Activated CD8-positive, alpha-beta memory T cell treated with anti-CD3 and anti-CD28 coated beads, Interleukin-2, amount 50 U/mL, for 48 hours (primary cell): Measurements from ENCODE around the gene OVCH1.
"Not testable (repeated sequence)": the region's sequence is repeated elsewhere in the genome, so short reads cannot be mapped to it uniquely, and the experiment has no call there.

Experiments
- DNase-seq: peaks from one replicate; pipeline ENCODE4 v3.0.0-alpha.2; 2020

Gene OVCH1

DNA sequence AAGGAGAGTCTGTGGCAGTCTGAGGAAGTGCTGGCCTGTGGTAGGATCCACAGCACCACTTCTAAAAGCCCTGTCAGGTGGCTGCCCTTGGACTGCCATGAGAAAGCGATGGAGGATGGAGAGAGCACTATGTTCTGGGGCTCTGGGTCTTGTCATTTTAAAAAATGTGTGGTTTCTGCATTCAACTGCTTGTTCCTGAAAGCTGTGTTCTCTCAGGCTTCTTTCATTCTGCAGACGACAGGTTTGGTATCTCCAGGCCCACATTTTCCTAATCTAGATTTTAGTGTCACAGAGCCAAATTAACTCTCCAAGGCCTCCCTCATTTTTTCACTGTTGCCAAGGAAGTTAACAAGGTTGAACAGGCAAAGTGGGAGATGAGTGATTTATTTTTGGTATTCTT, 10.5 kb downstream of the OVCH1 start:
- DNase-seq = no peak

DNA sequence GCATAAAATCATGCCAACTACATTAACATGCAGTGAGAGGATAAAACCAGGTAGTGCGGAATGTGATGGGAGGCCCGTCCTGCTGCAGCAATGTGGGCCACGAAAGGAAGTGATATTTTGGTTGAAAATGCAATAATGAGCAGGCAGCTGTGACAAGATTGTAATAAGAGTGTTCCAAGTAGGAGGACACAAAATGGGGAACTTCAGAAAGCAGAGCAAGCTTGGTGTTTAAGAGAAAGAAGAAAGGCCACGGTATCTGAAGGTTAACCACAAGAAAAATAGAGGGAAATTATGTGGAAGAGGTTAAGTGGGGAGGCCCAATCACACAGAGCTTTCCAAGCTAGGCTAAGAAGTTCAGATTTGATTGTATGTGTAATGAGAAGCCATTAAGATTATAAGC, 34.3 kb downstream of the OVCH1 start:
- no peak for DNase-seq

DNA sequence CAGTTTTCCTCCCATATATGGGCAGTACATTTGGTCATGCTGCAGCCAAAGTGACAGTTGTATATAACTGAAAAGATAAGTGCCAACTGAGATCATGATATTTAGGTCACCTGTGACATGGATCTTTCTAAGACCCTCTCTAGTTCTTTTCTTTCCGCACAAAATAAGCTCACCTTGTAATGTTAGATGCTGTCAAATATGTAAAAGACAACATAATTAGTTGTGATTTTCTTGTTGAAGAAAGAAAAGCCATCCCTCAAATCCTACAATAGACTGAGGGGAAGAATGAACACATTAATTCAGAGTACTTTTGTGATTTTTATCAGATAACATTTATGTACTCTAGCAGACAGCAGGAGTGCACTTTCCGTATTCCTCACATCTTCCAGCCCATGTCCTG, 37.4 kb downstream of the OVCH1 start:
- DNase-seq = no peak

DNA sequence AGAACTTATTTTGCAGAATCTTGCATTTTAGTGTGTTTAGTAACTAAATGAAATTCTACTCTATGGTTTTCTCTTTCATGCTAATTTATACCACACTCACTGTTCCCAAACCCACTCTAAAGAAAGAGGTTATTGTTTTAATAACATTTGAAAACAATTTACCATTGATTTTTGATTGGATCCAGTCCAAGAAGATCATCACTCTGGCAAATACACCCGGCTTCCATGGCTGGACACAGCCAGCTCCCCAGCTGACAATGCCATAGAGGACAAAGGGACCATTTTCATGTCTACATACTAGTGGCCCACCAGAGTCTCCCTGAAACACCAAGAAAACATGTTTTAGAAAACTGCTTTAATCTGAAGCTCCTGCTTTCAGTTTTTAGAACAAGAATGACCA, 42.4 kb downstream of the OVCH1 start:
- DNase-seq = no peak

DNA sequence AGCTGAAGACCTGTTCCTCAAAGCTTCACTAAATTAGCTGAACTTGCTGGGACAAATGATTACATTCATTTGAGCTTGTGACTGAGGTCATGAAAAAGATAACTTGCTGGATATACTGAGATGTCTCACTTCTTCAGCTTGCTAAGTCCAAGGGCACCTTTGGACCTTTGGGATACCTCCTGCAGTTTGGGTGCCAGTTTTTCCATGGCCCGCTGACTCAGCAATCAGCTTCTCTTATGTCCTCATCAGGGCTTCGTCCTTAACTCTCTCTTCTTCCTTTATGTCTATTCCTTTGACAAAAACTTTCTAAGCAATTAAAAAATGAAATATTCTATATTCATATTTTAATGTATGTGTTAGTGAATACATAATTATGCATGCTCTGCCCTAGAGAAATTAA, 45.6 kb downstream of the OVCH1 start:
- DNase-seq = no peak

DNA sequence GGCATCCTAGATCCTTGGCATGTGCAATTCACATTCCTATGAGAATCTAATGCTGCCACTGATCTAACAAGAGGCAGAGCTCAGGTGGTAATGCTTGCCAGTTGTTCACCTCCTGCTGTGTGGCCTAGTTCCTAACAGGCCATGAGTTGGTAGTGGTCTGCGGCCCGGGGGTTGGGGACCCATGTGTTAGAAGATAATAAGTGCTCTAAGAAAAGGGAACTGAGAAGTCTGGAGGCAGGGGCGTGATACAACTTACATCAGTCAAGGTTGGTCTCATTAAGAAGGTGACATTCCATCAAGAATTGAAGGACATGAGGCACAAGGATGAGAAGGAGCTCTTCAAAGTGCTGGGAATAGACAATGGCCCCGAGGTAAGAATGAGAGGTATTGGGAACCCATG, 49.3 kb downstream of the OVCH1 start:
- no peak for DNase-seq

DNA sequence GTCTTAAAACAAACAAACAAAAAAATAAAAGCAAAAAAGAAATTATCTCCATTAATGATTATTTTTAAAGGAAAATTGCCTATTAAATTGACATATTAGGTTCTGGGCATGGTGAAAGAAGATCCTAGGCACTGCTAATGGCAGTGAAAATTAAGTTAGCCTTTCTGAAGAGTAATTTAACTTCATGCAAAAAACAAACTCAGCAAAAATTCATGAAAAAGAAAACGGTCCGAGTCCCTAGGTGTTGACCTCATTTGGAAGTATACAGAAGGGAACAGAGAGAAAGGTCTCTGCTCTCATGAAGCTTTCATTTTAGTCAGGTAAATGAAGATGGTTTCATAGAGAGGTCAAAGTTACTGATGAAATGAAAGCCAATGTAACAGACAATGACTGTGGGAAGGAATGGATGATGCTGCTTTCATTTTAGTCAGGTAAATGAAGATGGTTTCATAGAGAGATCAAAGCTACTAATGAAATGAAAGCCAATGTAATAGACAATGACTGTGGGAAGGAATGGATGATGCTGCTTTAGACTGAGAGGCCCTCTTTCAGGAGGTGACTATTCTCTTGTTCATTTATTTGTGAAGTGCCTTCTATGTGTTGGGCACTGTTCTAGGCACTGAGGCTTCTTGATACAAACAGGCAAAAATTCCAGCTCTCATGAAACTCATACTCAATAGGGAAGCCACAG, 50.1 kb downstream of the OVCH1 start:
- DNase-seq = no peak

DNA sequence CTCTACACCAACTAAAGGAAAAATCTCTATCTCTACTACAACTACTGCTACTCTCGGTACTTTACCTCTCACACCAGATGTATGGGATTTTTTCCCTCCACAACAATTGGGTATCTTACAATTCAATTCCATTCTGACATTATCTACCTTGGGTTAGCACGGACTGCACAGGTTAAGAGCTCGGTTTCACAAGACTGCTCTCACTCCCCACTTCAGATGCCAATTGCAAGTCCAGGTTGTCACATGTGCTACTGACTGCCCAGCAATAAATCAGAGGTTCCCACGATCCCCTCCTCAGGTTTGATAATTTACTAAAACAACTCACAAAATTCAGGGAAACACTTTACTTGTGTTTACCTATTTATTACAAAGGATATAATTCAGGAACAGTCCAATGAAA, 58.0 kb downstream of the OVCH1 start:
- no peak for DNase-seq

DNA sequence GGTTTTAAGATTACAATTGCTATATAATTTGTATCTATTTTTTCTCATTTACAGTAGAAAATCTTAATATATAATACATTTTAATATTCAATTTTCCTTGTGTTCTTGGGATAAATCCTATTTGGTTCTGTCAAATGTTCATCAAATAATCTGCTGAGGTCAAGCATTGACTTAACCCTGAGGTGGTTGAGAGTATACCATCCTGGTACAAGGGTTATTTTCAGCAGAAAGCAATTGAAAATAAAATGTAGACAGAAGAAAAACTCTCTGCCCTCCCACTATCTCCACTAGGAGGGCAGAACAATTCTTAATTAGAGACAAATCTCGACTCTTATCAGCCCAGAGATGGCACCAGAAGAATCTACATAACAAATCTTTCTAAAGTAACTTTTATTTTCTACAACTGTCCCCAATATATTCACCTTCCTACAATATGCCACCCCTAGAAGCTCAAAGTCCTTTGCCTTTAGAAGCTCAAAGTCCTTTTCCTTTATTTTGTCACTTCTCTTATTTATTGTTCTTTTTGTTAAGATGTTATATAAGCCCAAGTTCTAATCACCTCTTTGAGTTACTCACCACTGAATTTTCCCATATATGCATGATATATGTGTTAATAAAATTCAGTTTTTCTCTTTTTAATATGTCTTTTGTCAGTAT, 58.6 kb downstream of the OVCH1 start:
- DNase-seq = no peak

DNA sequence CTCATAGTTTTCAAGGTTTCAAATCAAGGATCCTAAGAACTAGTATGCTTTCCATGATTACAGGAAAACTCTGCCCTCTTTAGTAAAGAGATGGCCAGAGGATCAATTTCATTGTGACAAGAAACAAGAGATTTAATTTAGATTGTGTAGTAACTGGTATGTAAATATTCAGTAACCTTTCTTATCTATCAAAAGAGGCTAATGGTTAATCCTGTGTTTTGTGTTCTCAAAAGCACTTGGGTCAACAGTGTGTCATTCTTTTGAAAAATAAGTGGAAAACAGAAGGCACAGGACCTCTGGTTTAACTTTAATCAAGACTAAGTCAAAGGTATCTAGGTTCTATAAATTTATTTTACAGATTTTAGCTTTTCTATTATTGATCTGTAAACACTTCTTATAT, 59.9 kb downstream of the OVCH1 start:
- DNase-seq = no peak

DNA sequence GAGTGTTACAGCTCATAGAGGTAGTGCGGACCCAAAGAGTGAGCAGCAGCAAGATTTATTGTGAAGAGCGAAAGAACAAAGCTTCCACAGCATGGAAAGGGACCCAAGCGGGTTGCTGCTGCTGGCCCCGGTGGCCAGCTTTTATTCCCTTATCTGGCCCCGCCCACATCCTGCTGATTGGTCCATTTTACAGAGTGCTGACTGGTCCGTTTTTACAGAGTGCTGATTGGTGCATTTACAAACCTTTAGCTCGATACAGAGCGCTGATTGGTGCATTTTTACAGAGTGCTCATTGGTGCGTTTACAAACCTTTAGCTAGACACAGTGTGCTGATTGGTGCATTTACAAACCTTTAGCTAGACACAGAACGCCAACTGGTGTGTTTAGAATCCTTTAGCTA, 60.7 kb downstream of the OVCH1 start:
- not testable (repeated sequence) for DNase-seq

DNA sequence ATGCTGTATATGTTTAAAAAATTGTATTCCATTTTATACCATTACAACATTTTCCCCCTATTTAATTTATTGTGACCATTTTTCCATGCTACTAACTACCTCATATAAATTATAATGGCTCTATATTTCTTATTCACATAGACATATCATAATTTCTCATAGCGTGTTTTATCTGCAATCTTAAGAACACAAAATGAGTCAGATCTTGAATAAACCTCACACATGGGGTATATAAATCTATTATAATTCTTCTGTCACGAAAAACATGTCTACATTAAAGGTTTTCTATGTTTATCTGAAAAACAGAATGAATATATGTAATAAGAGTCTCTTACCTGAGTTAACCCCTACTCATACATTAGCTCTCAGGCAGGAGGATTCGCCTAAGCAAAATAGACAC, 66.0 kb downstream of the OVCH1 start:
- DNase-seq = no peak

DNA sequence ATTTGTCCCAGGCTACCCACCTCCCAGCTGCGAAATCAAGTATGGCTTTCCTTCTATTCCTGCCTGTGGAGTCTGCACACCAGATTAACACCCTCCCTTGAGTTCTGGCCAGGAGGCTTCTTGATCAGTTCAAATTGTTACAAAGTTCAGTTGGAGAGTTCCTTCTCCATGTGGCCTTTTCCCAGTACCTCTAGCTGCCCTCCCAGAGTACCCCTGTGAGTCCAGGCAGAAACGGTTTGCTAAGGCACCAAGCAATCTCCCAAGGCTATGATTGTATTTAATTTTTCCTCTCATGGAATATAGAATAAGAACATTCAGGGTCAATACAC, 66.8 kb downstream of the OVCH1 start:
- no peak for DNase-seq

DNA sequence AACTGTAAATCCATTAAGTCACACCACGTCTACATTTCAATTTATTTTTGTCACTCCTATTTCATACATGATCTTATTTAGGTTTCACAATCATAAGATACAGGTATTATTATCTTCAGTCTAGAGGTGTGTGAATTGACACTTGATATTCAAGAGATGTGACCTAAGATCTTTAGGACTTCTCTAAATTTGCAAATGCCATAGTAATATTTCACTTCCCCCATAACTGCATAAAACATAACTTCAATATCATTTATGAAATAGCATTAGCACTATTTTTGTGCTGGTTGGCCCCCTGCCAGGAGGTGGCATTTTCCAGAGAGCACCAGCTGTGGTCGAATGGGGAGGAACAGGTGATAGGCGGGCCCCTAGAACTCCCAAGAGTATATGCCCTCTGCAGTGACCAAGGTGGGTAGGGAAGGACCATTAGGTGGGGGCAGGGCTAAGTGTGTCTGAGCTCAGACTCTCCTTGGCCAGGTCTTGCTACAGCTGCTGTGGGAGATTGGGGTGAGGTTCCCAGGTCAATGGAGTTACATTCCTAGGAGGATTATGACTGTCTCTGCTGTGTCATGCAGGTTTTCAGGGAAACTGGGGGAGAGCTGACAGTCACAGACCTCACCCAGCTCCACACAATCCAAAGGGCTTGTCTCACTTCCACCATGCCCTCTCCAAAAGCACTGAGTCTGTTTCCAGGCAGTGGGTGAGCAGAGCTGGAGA, 67.3 kb downstream of the OVCH1 start:
- no peak for DNase-seq

DNA sequence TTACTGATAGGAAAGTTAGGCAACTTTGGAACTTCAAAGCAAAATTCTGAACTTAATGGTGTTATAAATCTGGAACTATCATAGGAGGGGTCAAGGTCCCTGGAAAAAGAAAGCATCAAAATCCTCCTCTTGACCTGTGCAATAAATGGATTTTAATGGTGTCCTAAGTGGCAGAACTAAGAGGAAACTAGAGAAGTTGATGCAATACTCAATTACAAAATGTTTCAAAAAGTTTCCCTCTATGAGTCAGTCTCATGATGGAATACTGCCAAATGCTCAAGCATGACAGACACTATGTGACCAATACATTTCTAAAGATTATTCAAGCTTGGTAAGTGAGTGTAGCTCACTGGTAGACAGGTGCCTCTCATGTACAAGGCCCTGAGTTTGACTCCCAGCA, 68.9 kb downstream of the OVCH1 start:
- no peak for DNase-seq

DNA sequence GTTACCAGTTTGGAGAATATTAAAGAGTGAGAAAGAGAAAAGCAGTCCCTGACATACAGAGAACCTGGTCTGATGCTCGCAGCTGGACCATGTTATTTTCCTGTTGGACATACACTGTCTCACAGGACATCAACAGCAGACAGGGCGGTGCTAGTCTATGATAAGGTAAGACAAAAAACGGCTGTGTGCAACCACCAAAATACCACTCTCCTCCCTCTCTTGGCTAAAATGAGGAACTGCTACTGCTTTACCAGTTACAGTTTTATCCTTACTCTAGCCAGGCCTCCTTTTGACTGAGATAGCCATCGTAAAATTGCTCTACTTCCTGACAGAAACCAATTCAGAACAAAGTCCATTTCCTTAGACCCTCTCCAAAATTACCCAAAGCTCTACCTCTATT, 69.5 kb downstream of the OVCH1 start:
- DNase-seq = no peak

DNA sequence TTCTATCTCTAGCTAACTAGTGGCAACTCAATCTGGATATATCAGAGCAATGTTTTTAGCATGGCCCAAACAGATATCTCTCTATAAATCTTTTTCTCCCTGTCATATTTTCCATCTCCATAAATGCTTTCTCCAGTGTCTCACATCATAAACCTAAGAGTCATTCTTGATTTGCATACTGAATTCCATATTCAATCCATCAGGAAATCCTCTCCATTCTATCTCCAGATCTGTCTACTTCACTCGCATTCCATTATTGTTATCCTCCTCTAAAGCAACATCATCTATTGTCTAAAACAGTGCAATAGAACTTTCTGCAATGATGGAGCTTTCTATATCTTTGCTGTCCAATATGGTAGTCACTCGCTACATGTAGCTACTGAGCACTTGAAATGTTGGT, 71.0 kb downstream of the OVCH1 start:
- DNase-seq = no peak

DNA sequence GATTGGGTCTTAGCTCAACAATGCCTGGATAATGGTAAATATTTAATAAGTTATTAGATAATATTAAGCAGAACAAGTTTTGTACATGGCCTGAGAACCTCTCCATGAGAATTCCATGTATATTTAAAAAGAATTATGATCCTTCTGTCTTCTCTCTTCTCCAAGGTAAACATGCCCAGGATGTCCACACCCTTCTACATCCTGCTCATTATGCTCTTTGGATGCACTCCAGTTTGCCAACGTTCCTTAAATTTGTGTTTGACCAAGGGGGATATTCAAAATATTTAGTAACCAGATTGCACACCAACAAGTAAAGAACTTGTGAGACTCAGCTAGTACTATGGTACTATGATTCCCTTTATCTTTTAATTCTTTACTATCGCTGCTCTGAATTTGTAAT, 71.8 kb downstream of the OVCH1 start:
- DNase-seq = no peak

DNA sequence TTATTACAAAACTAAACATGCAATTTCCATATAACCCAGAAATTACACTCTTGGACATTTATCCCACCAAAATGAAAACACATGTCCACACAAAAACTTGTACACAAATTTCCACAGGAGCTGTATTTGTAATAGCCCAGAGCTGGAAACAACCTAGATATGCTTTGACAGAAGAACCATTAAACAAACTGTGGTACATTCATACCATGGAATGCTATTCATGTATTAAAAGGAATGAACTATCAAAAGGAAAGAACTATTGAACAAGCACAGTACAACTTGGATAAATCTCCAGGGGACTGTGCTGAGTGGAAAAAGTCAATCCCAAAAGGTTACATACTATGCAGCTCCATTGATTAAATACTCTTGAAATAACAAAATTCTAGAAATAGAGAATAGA, 80.7 kb downstream of the OVCH1 start:
- no peak for DNase-seq

DNA sequence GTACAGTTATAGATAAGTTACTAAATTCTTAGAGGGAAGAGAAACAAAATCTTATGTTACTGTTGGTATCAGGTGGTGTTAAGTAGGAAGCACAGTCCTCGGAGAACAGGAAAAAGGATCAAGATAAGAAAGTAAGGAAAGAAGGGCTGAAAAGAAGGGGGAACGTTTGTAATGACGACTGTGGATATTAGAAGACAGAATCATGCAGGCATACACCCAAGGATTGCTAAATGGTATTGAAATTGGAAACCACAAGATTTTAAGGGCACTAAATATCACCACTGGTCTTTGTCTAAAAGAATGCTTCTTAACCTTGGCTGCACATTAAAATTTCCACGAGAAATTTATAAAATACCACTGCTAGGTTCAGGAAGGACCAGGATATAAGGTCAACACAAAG, 82.4 kb downstream of the OVCH1 start:
- no peak for DNase-seq

DNA sequence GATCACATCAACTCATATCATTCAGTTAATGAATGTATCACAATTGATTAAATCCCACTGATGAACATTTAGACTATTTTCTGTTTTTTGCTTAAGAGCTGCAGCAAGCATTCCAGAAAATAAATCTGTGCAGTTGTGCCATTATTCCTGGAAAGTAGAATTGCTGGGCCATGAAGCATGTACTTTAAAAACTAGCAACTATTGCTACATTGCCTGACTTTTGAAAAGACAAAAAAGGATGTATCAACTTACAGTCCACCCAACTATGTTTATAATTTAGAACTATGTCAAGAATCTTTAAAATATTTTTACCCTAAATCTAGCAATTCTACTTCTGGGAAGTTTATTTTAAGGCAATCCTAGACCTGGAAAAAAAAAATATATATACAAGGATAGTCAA, 83.1 kb downstream of the OVCH1 start:
- no peak for DNase-seq

DNA sequence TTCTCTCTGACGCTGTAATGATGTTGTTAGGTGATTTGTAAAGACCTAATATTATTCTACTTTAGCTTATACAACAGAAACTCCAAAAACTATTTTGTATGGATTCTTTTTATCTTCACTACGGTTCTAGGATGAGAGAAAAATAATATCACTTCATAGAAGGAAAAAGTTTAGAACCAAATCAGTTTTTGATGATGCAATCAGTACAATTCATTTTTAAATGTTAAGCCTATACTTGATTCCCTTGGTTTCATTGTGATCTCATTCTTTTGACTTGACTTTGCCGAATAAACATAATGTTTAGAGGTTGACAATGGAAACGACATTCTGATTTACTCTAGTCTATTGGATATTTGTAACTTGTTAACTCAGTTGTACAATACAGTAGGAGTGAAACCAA, 91.9 kb downstream of the OVCH1 start:
- no peak for DNase-seq

DNA sequence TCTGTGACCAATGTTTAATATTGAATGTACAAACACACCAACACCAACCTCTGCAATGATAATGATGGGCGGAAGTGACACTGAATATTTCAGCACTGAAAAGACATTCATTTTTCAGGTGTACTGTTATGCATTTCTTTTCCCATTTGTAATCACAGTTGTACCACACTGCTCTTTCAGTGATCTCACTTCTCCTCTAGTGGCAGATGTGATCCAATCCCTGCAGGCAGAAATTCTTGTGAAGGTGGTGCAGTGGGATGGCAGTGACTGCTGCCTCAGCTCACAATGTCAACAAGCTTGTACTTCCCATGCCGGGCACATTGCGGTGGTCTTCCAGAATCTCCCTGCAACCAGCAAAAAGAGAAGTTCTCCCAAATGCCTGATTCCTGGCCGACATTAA, 93.5 kb downstream of the OVCH1 start:
- DNase-seq = no peak

DNA sequence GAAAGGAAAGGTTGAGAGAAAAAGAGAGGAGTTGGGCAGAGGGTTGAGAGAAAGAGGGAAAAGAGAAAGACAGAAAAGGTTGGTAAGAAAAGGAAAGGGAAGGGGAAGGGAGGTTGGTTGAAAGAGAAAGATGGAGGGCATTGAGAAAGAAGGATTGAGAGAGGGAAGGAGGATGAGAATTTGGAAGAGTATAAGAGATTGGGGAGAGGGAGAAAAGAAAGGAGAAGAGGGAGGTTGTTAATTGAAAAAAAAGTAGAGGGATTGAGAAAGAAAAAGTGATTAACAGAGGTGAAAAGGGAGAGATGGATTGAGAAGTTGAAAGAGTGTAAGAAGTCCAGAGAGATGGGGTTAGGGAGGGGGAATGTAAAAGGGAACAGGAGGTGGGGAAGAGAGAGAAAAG, 95.0 kb downstream of the OVCH1 start:
- DNase-seq = no peak

DNA sequence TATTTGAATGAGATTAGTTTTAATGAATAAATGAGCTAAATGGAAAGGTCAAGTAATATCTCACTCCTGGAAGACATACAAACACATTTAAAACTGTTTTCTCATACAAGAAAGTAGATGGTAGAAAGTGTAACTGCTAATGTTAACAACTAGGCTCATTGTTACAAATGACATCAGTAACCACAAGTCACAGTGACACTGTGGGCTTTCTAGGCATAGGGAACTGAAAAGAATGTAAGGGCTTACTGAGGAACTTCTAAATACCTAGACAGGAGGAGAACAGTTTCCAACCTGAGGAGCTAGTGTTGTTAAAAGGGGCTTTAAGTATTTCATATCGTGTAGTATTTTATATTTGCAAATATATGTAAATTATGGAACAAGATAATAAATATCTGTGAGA, 99.0 kb downstream of the OVCH1 start:
- DNase-seq = no peak
